SU-DHL-6 (cell line): ENCODE data around the gene PRSS50.

ENCODE experiments used
- H2AFZ ChIP-seq: fragments of 200-600 bp; sonication (generic); 2 replicates; pipeline ENCODE4 v1.6.1; 2014; ENCODE audit warnings: low read depth, mild to moderate bottlenecking, moderate library complexity, mixed read lengths, antibody characterized with exemption, low read length; ENCODE audit not compliant: severe bottlenecking
- H3F3A ChIP-seq: fragments of 200-600 bp; shearing (Covaris generic); 2 replicates; pipeline ENCODE4 v1.6.0; 2016; ENCODE audit warnings: antibody characterized with exemption, mild to moderate bottlenecking; ENCODE audit not compliant: insufficient read depth
- H3K27ac ChIP-seq: fragments of 200-600 bp; sonication (generic); 2 replicates; pipeline ENCODE4 v1.5.1; 2016; ENCODE audit warnings: low read depth, mild to moderate bottlenecking, low read length, moderate library complexity, mixed read lengths
- H3K27me3 ChIP-seq: fragments of 200-600 bp; sonication (generic), shearing (Covaris generic); 2 replicates; pipeline ENCODE4 v1.6.0; 2014; ENCODE audit warnings: mild to moderate bottlenecking, low read length
- H3K36me3 ChIP-seq: fragments of 200-600 bp; sonication (generic); 2 replicates; pipeline ENCODE4 v1.6.1; 2014; ENCODE audit warnings: mild to moderate bottlenecking, low read length, mixed read lengths
- H3K4me2 ChIP-seq: fragments of 300-600, 200-600 bp; shearing (Covaris generic), sonication (generic); 2 replicates; pipeline ENCODE4 v1.6.0; 2014; ENCODE audit warnings: low read length, low read depth, mild to moderate bottlenecking; ENCODE audit not compliant: poor library complexity, severe bottlenecking
- H3K4me3 ChIP-seq: fragments of 200-600 bp; sonication (generic); 2 replicates; pipeline ENCODE4 v1.5.1; 2014; ENCODE audit warnings: antibody characterized with exemption, low read length, mild to moderate bottlenecking, mixed read lengths; ENCODE audit not compliant: insufficient read depth, poor library complexity, severe bottlenecking
- H3K79me2 ChIP-seq: fragments of 200-600 bp; sonication (generic); 2 replicates; pipeline ENCODE4 v1.6.1; 2014; ENCODE audit warnings: mild to moderate bottlenecking, low read length, moderate library complexity; ENCODE audit not compliant: insufficient read depth
- H3K9ac ChIP-seq: fragments of 200-600 bp; sonication (generic); 2 replicates; pipeline ENCODE4 v1.7.0; 2014; ENCODE audit warnings: mild to moderate bottlenecking, low read length
- H3K9me2 ChIP-seq: fragments of 200-600 bp; sonication (generic); replicated peaks from 2 replicates; pipeline ENCODE4 v1.6.1; 2014; ENCODE audit warnings: low read length; ENCODE audit not compliant: insufficient read depth
- H3K9me3 ChIP-seq: fragments of 200-600 bp; sonication (generic); 2 replicates; pipeline ENCODE4 v1.6.1; 2014; ENCODE audit warnings: low read length, mixed read lengths; ENCODE audit not compliant: insufficient read depth
- H4K20me1 ChIP-seq: fragments of 200-600 bp; sonication (generic); 2 replicates; pipeline ENCODE4 v1.6.1; 2014; ENCODE audit warnings: low read depth, mild to moderate bottlenecking, antibody characterized with exemption, low read length, moderate library complexity, mixed read lengths
- CTCF ChIP-seq: fragments of 200-600 bp; sonication (generic); IDR thresholded peaks from one replicate; pipeline ENCODE4 v1.5.1; 2017; ENCODE audit warnings: antibody characterized with exemption, mild to moderate bottlenecking, low read length, moderate library complexity; ENCODE audit not compliant: insufficient read depth, poor library complexity, severe bottlenecking
- EZH2phosphoT487 ChIP-seq: fragments of 200-600 bp; sonication (generic), shearing (Covaris generic); conservative IDR thresholded peaks from 2 replicates; pipeline ENCODE4 v1.6.1; 2018; ENCODE audit warnings: mild to moderate bottlenecking, antibody characterized with exemption, low read length, moderate library complexity, mixed read lengths

The PRSS50 gene

GRCh38 chr3:46721009-46721408 lies 3.3 kb upstream of the PRSS50 start:
- H3K27me3 ChIP-seq = peaks cover 3% of the 10 kb centered on the region; the same call in 1 of the 2 replicates
- no peak overlapping the region for H2AFZ ChIP-seq
- H3F3A ChIP-seq = no peaks in the 10 kb centered on the region
- no peak overlapping the region for H3K4me2 ChIP-seq
- no peaks in the 10 kb centered on the region for H3K79me2 ChIP-seq
- H3K9me2 ChIP-seq = no peaks in the 10 kb centered on the region
- no peaks in the 10 kb centered on the region for H3K36me3 ChIP-seq
- H4K20me1 ChIP-seq = no peaks in the 10 kb centered on the region
- H3K4me3 ChIP-seq = no peak overlapping the region
- H3K27ac ChIP-seq = no peak overlapping the region
- no peak overlapping the region for H3K9ac ChIP-seq
- TF ChIP-seq EZH2phosphoT487 (no peak), CTCF (no peak)
- no peaks in the 10 kb centered on the region for H3K9me3 ChIP-seq

DNA sequence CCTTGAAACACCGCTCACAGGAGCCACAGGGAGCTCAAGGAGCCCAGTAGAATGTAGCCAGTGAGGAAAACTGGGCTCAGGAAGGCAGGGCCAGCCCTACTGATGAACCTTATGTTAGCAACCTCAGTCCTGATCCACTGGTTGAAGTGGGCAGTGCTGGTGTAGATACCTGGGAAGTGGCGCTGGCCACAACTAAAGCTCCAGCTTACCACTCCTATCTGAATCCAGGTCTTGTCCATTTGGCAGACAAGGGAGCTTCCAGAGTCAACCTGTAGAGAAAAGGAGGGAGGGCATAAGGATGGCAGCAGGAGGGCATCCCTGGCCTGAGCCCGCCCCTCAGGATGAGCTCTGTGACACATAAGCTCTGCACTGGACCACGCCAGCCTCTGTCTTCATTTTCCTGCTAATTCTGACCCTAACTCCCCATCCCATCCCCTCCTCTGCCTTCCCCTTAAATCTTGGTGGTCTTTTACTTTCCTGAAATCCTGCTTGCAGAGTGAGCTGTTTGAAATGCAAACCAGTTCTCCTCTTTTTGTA lies 2.1 kb upstream of the PRSS50 start:
- H3K79me2 ChIP-seq = no peaks in the 10 kb centered on the region
- H3K4me2 ChIP-seq = no peak overlapping the region
- H3K9me2 ChIP-seq = no peaks in the 10 kb centered on the region
- no peaks in the 10 kb centered on the region for H3K36me3 ChIP-seq
- no peaks in the 10 kb centered on the region for H3F3A ChIP-seq
- H3K27me3 ChIP-seq = peaks cover 3% of the 10 kb centered on the region; the same call in 1 of the 2 replicates
- TF ChIP-seq CTCF (no peak), EZH2phosphoT487 (no peak)
- no peaks in the 10 kb centered on the region for H3K9me3 ChIP-seq
- no peak overlapping the region for H3K4me3 ChIP-seq
- no peak overlapping the region for H2AFZ ChIP-seq
- H3K9ac ChIP-seq = no peak overlapping the region
- no peaks in the 10 kb centered on the region for H4K20me1 ChIP-seq
- no peak overlapping the region for H3K27ac ChIP-seq

DNA sequence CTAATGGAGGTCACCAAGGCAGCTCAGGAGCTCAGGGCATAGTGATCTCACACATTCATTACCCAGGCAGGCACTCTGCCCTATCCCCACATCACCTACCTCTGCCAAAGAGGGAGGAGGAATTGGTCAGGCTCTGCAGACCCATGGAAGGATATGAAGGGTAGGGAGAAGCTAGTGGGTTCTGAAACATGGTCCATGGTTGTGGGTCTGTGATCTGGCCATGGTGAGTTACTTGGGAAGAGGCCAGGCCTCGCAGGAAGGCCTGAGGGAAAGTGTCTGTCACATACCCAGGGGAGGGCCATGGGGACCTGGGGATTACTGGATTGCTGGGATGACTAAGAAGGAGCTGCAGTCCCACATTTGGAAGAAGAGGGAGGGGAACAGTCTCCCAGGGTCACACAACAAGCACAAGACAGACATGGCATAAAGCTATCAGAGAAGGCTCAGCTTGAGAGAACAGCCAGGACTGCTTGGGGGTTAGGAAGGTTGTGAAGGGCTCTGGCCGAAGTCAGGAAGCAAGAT lies 1.4 kb upstream of the PRSS50 start:
- H3K9me2 ChIP-seq = no peaks in the 10 kb centered on the region

More for the DNA sequence above, 1.4 kb upstream of the PRSS50 start:
- no peak overlapping the region for H3K4me2 ChIP-seq
- no peak overlapping the region for H3K27ac ChIP-seq
- no peak overlapping the region for H3K4me3 ChIP-seq
- no peaks in the 10 kb centered on the region for H3F3A ChIP-seq
- H4K20me1 ChIP-seq = no peaks in the 10 kb centered on the region
- no peak for TF ChIP-seq EZH2phosphoT487
- no peak for TF ChIP-seq CTCF
- peaks cover 3% of the 10 kb centered on the region; the same call in 1 of the 2 replicates for H3K27me3 ChIP-seq
- H3K36me3 ChIP-seq = no peaks in the 10 kb centered on the region
- no peaks in the 10 kb centered on the region for H3K79me2 ChIP-seq
- H3K9me3 ChIP-seq = no peaks in the 10 kb centered on the region
- H3K9ac ChIP-seq = no peak overlapping the region
- H2AFZ ChIP-seq = no peak overlapping the region
